ENCODE data around the gene GOLGA1. TPM values are rescaled to one million over a fixed set of nuclear protein-coding genes. Genes with fewer than 3 reads are reported as not detected.

GOLGA1 gene
- total and polyA plus RNA-seq, 9 of the 15 experiments (the other 6 are each of a cell fraction or from before 2014, with no cell fraction given): 2.9 to 15.9 (median 8.5) TPM

DNA sequence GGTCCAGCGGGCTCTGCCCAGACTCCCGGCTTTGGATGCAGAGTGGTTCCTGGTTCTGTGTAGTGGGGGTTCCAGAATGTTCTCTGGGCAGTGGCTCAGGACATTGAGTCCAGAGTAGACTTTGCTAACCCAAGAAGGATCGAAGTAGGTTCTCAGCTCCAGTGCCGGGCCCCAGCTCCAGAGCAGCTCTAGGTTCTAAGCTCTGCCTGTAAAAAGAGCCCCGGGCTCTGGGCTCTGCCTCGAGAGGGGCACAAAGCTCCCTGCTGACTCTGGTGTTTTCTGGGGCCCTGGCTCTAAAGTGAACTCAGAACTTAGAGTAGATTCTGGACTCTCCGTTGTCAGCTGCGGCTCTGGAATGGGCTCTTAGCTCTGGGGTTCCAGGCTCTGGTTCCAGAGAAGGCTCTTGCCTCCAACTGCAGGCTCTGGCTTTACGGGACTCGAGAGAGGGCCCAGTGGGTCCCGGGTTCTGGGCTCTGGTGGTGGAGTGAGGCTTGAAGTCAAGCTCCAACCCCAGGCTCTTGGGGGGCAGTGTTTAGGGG, 87.2 kb downstream of the GOLGA1 start:
- Histone ChIP-seq H3K4me3 (peak overlapping the region; percentile 36), H2AFZ (ENCODE audit: low read depth, low read length) (peak overlapping the region; percentile 96), H3K9me1 (ENCODE audit: control insufficient read depth, insufficient read depth, low read length) (peaks cover 7% of the 10 kb centered on the region), H3K27ac (ENCODE audit: extremely low read depth, low read depth, low read length) (no peak overlapping the region), H3K9ac (ENCODE audit: insufficient read depth in 1 of 2, low read depth in 2 of 2, low read length in 2 of 2) (peak overlapping the region; percentile 35 to 93; a peak in 3 of 4 replicates), H3K79me2 (ENCODE audit: control insufficient read depth, insufficient read depth, low read length) (peaks cover 7% of the 10 kb centered on the region), H3K4me2 (ENCODE audit: insufficient read depth, low read length) (peak overlapping the region; percentile 79), H4K20me1 (replicated peaks; ENCODE audit: control insufficient read depth, insufficient read depth, low read length) (peaks cover 26% of the 10 kb centered on the region), H3K9me3 (replicated peaks; ENCODE audit: control insufficient read depth, insufficient read depth, low read depth, low read length) (no peaks in the 10 kb centered on the region), H3K36me3 (ENCODE audit: control insufficient read depth, insufficient read depth, low read length) (peaks cover 26% of the 10 kb centered on the region), H3K27me3 (ENCODE audit: control insufficient read depth in 2 of 2, insufficient read depth in 2 of 2, low read length in 2 of 2) (no peaks in the 10 kb centered on the region), H3K4me1 (replicated peaks in 1 of 2; ENCODE audit: control insufficient read depth in 2 of 2, insufficient read depth in 2 of 2, low read length in 2 of 2) (peaks cover under 1 to 53% of the 10 kb centered on the region in 2 experiments; a peak in 4 of 5 replicates)
- DNase-seq (ENCODE audit: extremely low read depth in 1 of 4, low spot score in 3 of 4): no peak
- intact Hi-C loops (cut with micrococcal nuclease) (loop anchor here (1.0 to 5.0 kb wide), 4 partner anchors 79 to 519 kb away; partner anchors contain the start of gene SCAI), in situ Hi-C loops (cut with MboI) (loop anchor here (5.0 kb wide), 2 partner anchors 81 to 519 kb away; partner anchors contain the start of gene NR6A1)
- ChIA-PET POLR2A (interaction anchor here (1.0 to 5.1 kb wide), 9 partner anchors 8 to 236 kb away, joined by 3 to 64 read pairs (median 4); partner anchors contain the start of genes ARPC5L, NR6A1 and RPL35), CTCF (ENCODE audit: low intra/inter-chr PET ratio) (interaction anchor here (0.5 to 6.3 kb wide), 5 partner anchors 59 to 236 kb away, joined by 3 to 209 read pairs (median 6); partner anchors contain the start of gene NR6A1)
- no TSS peak for BruUV-seq (replicated peaks)
- ATAC-seq: no peak
- WGBS (ENCODE audit: insufficient coverage, low coverage, missing lambda C conversion rate): 52% methylated on average over 10 of the region's 11 CpGs
- no peak for FAIRE-seq
- 0 out of 2 replicates have a peak, but pooled peaks have one; percentile 2 for TF ChIP-seq ELF1 (tag; IDR thresholded peaks at IDR 0.05)
- no peak for TF ChIP-seq ZNF347 (CRISPR knock-in tag; IDR thresholded peaks at IDR 0.05; ENCODE audit: low read depth)
- TF ChIP-seq ZBTB17 (CRISPR knock-in tag; IDR thresholded peaks at IDR 0.05): no peak
- 0 out of 2 replicates have a peak, but pooled peaks have one; percentile 2 for TF ChIP-seq LCOR (CRISPR knock-in tag; IDR thresholded peaks at IDR 0.05)
- TF ChIP-seq, protein P1, sequence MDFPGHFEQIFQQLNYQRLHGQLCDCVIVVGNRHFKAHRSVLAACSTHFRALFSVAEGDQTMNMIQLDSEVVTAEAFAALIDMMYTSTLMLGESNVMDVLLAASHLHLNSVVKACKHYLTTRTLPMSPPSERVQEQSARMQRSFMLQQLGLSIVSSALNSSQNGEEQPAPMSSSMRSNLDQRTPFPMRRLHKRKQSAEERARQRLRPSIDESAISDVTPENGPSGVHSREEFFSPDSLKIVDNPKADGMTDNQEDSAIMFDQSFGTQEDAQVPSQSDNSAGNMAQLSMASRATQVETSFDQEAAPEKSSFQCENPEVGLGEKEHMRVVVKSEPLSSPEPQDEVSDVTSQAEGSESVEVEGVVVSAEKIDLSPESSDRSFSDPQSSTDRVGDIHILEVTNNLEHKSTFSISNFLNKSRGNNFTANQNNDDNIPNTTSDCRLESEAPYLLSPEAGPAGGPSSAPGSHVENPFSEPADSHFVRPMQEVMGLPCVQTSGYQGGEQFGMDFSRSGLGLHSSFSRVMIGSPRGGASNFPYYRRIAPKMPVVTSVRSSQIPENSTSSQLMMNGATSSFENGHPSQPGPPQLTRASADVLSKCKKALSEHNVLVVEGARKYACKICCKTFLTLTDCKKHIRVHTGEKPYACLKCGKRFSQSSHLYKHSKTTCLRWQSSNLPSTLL (IDR thresholded peaks at IDR 0.05): no peak
- TF ChIP-seq, protein P2, sequence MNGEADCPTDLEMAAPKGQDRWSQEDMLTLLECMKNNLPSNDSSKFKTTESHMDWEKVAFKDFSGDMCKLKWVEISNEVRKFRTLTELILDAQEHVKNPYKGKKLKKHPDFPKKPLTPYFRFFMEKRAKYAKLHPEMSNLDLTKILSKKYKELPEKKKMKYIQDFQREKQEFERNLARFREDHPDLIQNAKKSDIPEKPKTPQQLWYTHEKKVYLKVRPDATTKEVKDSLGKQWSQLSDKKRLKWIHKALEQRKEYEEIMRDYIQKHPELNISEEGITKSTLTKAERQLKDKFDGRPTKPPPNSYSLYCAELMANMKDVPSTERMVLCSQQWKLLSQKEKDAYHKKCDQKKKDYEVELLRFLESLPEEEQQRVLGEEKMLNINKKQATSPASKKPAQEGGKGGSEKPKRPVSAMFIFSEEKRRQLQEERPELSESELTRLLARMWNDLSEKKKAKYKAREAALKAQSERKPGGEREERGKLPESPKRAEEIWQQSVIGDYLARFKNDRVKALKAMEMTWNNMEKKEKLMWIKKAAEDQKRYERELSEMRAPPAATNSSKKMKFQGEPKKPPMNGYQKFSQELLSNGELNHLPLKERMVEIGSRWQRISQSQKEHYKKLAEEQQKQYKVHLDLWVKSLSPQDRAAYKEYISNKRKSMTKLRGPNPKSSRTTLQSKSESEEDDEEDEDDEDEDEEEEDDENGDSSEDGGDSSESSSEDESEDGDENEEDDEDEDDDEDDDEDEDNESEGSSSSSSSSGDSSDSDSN (IDR thresholded peaks at IDR 0.05; ENCODE audit: borderline replicate concordance in 1 of 2, low read depth in 2 of 2, low read length in 2 of 2): no peak
- TF ChIP-seq BRCA1 (IDR thresholded peaks at IDR 0.05): no peak
- no peak for TF ChIP-seq BRCA1 (CRISPR knock-in tag; IDR thresholded peaks at IDR 0.05)
- TF ChIP-seq TAL1 (IDR thresholded peaks at IDR 0.05): no peak
- TF ChIP-seq IRF2 (CRISPR knock-in tag; IDR thresholded peaks at IDR 0.05): no peak
- TF ChIP-seq SMARCA4 (IDR thresholded peaks at IDR 0.05): no peak
- TF ChIP-seq, protein P3, sequence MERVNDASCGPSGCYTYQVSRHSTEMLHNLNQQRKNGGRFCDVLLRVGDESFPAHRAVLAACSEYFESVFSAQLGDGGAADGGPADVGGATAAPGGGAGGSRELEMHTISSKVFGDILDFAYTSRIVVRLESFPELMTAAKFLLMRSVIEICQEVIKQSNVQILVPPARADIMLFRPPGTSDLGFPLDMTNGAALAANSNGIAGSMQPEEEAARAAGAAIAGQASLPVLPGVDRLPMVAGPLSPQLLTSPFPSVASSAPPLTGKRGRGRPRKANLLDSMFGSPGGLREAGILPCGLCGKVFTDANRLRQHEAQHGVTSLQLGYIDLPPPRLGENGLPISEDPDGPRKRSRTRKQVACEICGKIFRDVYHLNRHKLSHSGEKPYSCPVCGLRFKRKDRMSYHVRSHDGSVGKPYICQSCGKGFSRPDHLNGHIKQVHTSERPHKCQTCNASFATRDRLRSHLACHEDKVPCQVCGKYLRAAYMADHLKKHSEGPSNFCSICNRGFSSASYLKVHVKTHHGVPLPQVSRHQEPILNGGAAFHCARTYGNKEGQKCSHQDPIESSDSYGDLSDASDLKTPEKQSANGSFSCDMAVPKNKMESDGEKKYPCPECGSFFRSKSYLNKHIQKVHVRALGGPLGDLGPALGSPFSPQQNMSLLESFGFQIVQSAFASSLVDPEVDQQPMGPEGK (CRISPR knock-in tag; IDR thresholded peaks at IDR 0.05; ENCODE audit: borderline replicate concordance): no peak
- no peak for TF ChIP-seq BRD9 (IDR thresholded peaks at IDR 0.05; ENCODE audit: low read depth, partially characterized antibody)
- TF ChIP-seq DIDO1 (tag; IDR thresholded peaks at IDR 0.05; ENCODE audit: low read depth): no peak
